ENCODE measurements around the gene MYO9B.
"Not testable (repeated sequence)": the region's sequence is repeated elsewhere in the genome, so short reads cannot be mapped to it uniquely, and the experiment has no call there.

MYO9B gene

GRCh38 chr19:17135001-17135853 lies 59.6 kb downstream of the MYO9B start:
- peak; percentile 70 for DNase-seq (ENCODE audit: low read depth, low spot score)
- no peak for TF ChIP-seq POLR2AphosphoS5 (IDR thresholded peaks at IDR 0.05; ENCODE audit: borderline replicate concordance, low read depth, low read length)
- Histone ChIP-seq H3K4me3 (peak overlapping the region; percentile 72), H3K36me3 (ENCODE audit: insufficient read depth, low read length) (no peaks in the 10 kb centered on the region), H3K9ac (ENCODE audit: insufficient read length) (peak overlapping the region; percentile 53), H3K27ac (peak overlapping the region; percentile 83), H3K9me3 (ENCODE audit: low read depth, low read length) (no peaks in the 10 kb centered on the region)

DNA sequence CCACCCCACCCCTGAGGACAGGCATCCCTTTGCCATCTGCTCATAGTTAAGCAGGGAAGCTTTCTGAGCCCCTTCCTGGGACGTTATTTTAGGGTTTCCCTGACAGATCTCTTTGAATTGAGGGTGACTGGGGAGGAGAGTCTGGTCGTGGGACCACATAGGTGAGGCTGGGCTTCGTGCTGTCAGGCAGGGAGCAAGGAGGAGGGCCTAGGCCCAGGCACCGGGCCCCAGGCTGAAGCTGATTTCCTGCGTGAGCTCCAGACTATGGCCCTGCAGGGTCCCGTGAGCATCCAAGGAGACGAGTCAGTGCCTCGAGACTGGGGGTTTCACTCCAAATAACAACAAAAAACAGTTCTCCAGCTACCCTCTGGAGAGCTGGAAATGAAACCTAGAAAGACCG lies 60.4 kb downstream of the MYO9B start:
- H3K27ac ChIP-seq = peak overlapping the region; percentile 83
- peak overlapping the region; percentile 72 for H3K4me3 ChIP-seq
- H3K9ac ChIP-seq (ENCODE audit: insufficient read length) = peak overlapping the region; percentile 53
- H3K9me3 ChIP-seq (ENCODE audit: low read depth, low read length) = no peaks in the 10 kb centered on the region
- no peak for TF ChIP-seq POLR2AphosphoS5 (IDR thresholded peaks at IDR 0.05; ENCODE audit: borderline replicate concordance, low read depth, low read length)
- no peak for TF ChIP-seq FOXP2 (optimal IDR thresholded peaks at IDR 0.05; ENCODE audit: control extremely low read depth, extremely low read length, insufficient read depth)
- TF ChIP-seq EZH2 (IDR thresholded peaks at IDR 0.05) = no peak
- DNase-seq (ENCODE audit: low read depth, low spot score) = no peak
- H3K36me3 ChIP-seq (ENCODE audit: insufficient read depth, low read length) = no peaks in the 10 kb centered on the region

DNA sequence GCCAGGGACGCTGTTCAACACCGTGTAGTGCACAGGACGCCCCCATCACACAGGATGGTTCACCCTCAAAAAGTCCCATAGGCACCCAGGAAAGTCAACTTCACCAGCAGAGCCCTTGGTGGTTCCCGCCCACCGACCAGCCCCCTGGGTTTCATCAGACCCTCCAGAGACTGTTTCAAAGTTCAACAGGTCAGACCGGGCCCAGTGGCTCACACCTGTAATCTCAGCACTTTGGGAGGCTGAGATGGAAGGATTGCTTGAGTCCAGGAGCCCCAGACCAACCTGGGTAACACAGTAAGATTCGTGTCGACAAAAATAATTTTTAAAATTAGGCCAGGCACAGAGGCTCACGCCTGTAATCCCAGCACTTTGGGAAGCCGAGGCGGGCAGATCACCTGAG lies 61.0 kb downstream of the MYO9B start:
- no peak for DNase-seq (ENCODE audit: low read depth, low spot score)
- Histone ChIP-seq H3K27ac (no peak overlapping the region), H3K9me3 (ENCODE audit: low read depth, low read length) (no peaks in the 10 kb centered on the region), H3K9ac (ENCODE audit: insufficient read length) (no peak overlapping the region), H3K4me3 (no peak overlapping the region), H3K36me3 (ENCODE audit: insufficient read depth, low read length) (no peaks in the 10 kb centered on the region)
- TF ChIP-seq FOXP2 (optimal IDR thresholded peaks at IDR 0.05; ENCODE audit: control extremely low read depth, extremely low read length, insufficient read depth) = no peak
- TF ChIP-seq EZH2 (IDR thresholded peaks at IDR 0.05) = no peak
- TF ChIP-seq POLR2AphosphoS5 (IDR thresholded peaks at IDR 0.05; ENCODE audit: borderline replicate concordance, low read depth, low read length) = no peak

DNA sequence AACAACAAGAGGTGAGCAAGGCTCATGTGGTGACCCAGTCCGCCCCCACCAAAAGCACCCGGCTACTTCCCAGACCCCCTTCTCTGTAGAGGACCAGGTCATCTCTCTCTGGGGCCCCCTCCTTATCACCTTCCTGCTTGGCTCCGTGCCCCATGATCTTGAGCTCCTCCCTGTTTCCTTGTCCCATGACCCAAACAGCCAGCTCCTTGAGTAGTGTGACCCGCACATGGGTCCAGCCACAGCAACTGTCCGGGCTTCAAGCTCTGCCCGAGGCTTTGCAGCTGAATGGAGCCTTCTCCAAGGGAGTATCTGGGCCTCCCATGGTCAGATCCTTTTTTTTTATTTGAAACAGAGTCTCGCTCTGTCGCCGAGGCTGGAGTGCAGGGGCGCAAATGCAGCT lies 61.8 kb downstream of the MYO9B start:
- Histone ChIP-seq H3K27ac (no peak overlapping the region), H3K4me3 (no peak overlapping the region), H3K36me3 (ENCODE audit: insufficient read depth, low read length) (no peaks in the 10 kb centered on the region), H3K9ac (ENCODE audit: insufficient read length) (no peak overlapping the region), H3K9me3 (ENCODE audit: low read depth, low read length) (no peaks in the 10 kb centered on the region)
- no peak for TF ChIP-seq POLR2AphosphoS5 (IDR thresholded peaks at IDR 0.05; ENCODE audit: borderline replicate concordance, low read depth, low read length)
- TF ChIP-seq FOXP2 (optimal IDR thresholded peaks at IDR 0.05; ENCODE audit: control extremely low read depth, extremely low read length, insufficient read depth) = no peak
- TF ChIP-seq EZH2 (IDR thresholded peaks at IDR 0.05) = no peak
- no peak for DNase-seq (ENCODE audit: low read depth, low spot score)

GRCh38 chr19:17138052-17138846 lies 62.7 kb downstream of the MYO9B start:
- H3K36me3 ChIP-seq (ENCODE audit: insufficient read depth, low read length); H3K9ac ChIP-seq (ENCODE audit: insufficient read length); H3K9me3 ChIP-seq (ENCODE audit: low read depth, low read length); H3K27ac ChIP-seq; H3K4me3 ChIP-seq; DNase-seq (ENCODE audit: low read depth, low spot score): not testable (repeated sequence)

DNA sequence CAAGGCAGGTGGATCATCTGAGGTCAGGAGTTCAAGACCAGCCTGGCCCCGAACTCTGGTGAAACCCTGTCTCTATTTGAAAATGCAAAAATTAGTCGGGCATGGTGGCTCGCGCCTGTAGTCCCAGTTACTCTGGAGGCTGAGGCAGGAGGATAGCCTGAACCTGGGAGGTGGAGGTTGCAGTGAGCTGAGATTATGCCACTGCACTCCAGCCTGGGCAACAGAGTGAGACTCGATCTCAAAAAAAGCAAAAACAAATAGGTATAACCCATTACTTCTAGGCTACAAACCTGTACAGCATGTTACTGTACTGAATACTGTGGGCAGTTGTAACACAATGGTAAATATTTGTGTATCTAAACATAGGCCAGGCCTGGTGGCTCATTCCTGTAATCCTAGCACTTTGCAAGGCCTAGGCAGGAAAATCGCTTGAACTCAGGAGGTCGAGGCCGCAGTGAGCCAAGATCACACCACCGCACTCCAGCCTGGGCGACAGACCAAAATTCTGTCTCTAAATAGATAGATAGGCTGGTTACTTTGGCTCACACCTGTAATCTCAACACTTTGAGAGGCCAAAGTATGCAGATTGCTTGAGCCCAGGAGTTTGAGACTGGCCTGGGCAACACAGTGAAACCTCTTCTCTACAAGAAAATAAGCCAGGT lies 63.5 kb downstream of the MYO9B start:
- DNase-seq (ENCODE audit: low read depth, low spot score) = no peak
- Histone ChIP-seq H3K27ac (no peak overlapping the region), H3K4me3 (no peak overlapping the region), H3K9me3 (ENCODE audit: low read depth, low read length) (no peaks in the 10 kb centered on the region), H3K9ac (ENCODE audit: insufficient read length) (no peak overlapping the region), H3K36me3 (ENCODE audit: insufficient read depth, low read length) (no peaks in the 10 kb centered on the region)
- TF ChIP-seq EZH2 (IDR thresholded peaks at IDR 0.05) = no peak
- no peak for TF ChIP-seq POLR2AphosphoS5 (IDR thresholded peaks at IDR 0.05; ENCODE audit: borderline replicate concordance, low read depth, low read length)
- TF ChIP-seq FOXP2 (optimal IDR thresholded peaks at IDR 0.05; ENCODE audit: control extremely low read depth, extremely low read length, insufficient read depth) = no peak

GRCh38 chr19:17144771-17145170 lies 69.2 kb downstream of the MYO9B start:
- not testable (repeated sequence) for DNase-seq (ENCODE audit: low read depth, low spot score); H3K36me3 ChIP-seq (ENCODE audit: insufficient read depth, low read length)

GRCh38 chr19:17145546-17146497 lies 70.2 kb downstream of the MYO9B start:
- Histone ChIP-seq H3K36me3 (ENCODE audit: insufficient read depth, low read length) (no peaks in the 10 kb centered on the region), H3K4me3 (no peak overlapping the region), H3K9ac (ENCODE audit: insufficient read length) (no peak overlapping the region), H3K9me3 (ENCODE audit: low read depth, low read length) (no peaks in the 10 kb centered on the region), H3K27ac (no peak overlapping the region)
- TF ChIP-seq POLR2AphosphoS5 (IDR thresholded peaks at IDR 0.05; ENCODE audit: borderline replicate concordance, low read depth, low read length) = no peak
- no peak for DNase-seq (ENCODE audit: low read depth, low spot score)

More at GRCh38 chr19:17144771-17145170, 69.2 kb downstream of the MYO9B start:
- not testable (repeated sequence) for H3K4me3 ChIP-seq; H3K9me3 ChIP-seq (ENCODE audit: low read depth, low read length); H3K9ac ChIP-seq (ENCODE audit: insufficient read length); H3K27ac ChIP-seq
